Activated gamma-delta T cell treated with Interleukin-2 at 50 U/mL for 16 hours (primary cell): ENCODE results near the gene PDCD1.
"Not testable (repeated sequence)": the region's sequence is repeated elsewhere in the genome, so short reads cannot be mapped to it uniquely, and the experiment has no call there.

Source experiments
- DNase-seq: peaks from one replicate; pipeline ENCODE4 v3.0.0-alpha.2; 2020

PDCD1 gene

DNA sequence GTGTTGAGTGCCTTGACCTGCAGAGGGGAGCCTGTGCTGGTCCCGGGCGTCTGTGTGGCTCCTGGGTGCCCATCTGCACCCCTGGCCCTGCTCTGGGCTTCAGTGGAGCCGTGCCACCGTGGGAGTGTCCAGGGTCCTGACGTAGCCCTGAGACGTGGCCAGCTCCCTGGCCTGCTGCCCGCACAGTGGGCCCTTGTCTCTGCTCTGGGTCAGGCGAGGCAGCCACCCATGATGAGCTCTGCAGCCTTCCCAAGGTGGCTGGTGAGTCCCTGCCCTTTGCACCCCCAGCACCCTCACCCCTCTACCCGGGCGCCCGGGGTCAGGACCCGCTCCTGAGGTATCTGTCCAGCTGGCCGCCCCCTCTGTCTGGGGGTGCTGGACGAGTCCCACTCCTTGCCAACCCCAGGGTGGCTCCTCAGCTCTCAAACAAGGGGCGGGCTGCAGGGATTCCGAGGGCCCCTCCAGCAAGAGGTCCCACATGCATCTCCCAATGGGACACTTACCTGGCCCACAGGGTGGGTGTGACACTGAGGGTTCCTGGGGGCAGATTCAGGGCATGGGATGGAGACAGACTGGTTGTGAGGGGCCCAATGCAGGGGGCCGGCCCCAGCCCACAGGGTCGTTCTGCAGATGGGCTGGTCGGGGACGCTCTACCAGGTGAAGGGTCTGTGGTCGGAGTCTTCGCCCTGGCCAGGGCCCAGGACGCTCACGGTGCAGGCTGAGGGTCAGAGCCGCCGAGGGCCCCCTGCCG is 47.3 kb downstream of the PDCD1 start:
- DNase-seq = no peak

DNA sequence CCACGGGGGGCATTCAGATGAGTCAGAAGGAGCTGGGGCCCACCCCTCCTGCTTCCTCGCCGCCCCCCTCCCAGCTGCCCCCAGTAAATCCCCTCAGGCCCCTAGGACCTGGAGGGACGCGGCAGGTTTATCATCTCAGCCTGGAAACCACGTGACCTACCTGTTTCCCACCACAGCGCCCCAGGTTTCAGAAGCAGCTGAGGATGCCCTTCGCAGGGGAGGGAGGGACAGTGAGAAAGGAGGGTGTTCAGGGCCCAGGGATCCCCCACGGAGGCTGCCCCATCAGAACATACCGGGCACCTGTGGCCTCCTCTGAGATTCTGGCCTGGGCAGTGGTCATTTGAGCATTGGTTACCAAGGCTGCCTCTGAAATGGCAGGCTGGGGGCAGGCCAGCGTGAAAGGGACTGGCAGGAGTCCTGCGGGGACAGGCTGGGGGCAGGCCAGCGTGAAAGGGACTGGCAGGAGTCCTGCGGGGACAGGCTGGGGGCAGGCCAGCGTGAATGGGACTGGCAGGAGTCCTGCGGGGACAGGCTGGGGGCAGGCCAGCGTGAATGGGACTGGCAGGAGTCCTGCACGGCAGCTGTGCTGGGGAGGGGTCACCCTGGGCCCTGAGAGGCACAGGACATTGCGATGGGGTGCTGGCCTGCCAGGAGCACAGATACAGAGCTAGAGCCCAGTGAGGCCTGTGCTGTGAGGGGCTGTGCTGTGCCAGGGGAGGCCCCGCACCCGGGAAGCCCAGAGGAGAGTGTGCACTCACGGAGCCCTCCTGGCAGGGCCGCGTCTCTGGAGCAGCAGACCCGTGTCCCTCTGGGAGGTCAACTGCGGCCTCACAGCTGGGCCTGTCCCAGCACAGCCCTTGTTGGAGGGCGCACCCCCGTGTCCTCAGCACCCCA is 48.1 kb downstream of the PDCD1 start:
- DNase-seq = no peak

DNA sequence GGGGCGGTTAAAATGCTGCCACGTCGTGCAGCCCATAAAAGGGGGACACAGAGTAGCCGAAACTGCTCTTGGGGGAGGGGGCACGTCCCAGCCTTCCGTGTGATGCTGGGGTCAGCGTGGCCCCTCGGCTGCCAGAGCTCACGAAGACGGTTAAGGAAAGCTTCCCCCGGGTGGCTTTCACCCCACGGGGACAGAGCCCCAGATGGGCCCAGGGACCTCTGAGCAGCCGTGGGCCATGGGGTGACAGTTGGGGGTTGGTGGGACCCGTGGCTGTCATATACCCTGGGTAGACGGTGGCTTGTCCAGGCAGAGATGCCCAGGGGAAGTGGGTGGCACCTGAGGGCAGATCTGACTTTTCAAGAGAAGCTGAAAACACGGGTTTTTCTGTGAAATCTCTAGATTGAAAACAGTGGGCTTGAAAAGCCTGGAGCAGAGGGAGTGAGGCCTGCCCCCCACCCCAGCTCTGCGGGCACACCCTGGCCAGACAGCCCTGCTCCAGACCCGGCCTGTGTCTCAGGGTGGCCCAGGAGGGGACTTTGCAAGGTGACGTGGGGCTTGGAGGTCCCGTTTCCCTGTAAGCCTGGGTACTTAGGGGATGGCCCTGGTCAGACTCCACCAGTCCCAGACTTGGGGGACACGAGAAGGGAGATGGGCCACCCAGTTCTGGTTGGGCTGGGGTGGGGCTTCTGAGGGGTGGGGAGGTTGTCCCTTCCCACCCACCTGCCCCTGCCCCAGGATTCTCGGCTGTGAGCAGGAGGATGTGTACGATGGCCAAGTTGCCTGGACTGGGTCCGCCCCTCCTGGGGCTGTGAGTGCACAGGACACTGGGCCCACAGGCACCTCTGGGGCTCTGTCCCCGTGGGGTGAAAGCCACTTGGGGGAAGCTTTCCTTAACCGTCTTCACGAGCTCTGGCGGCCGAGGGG is 49.0 kb downstream of the PDCD1 start:
- no peak for DNase-seq

DNA sequence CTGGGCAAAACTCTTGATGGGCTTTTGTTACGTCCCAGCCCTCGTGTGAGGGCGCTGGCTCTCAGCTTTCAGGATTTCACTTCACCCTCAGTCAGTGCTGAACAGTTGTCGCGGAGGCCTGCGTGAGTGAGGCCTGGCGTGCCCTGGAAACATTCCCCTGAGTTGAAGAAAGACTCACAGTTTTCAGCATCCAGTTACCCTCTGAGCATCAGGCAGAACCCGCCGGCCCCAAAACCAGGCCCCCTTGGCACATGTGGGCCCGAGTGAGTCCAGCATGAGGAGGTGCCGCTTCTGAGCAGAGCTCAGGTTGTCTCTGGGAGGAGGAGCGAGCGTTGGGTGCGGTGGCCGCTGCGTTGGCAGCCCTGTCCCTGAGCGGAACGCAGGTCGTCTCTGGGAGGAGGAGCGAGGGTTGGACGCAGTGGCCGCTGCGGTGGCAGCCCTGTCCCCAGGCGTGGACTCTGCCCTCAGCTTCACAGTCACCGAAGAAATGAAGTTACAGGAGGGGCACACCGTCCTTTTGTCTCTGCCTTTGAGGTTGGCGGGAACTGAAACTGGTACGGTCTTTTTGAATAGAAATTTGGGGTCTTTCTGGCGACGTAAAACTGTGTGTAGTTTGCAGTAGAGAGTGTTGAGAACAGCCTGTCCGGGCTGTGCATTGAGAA is 49.8 kb downstream of the PDCD1 start, which contains the start of gene NEU4:
Gene NEU4 (plus strand): TSS at position 473 of the 662 bp plus-strand sequence. CDS start 5,292 bp downstream, outside the sequence.
- no peak for DNase-seq

DNA sequence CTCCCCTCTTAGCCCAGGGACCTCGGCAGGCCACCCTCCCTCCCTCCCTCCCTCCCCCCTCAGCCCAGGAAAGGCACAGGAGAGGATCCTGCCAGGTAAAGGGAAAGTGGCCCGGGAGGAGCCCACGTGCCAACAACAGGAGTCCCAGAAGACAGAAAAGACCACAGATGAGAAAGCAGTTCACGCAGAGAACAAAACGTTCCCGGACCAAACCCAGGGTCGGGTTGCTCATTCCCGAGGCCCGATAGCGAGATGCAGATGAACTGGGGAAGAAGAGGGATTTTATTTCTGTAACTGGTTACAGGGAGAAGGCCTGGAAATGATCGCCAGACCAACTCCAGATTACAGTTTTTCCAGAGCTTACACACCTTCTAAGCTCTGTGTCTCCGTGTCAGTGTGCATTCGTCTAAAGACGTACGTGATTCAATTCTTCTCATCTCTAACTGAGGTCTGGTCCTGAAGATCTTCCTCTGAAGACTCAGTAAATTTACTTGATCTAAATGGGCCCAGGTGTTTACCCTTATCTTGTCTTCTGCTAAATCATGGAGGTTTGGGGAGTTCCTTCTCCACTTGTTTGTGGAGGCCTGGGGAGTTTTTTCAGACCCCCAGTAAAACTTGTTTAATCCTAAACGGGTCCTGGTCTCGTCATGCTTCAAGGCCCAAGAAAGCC is 50.5 kb downstream of the PDCD1 start:
- no peak for DNase-seq

DNA sequence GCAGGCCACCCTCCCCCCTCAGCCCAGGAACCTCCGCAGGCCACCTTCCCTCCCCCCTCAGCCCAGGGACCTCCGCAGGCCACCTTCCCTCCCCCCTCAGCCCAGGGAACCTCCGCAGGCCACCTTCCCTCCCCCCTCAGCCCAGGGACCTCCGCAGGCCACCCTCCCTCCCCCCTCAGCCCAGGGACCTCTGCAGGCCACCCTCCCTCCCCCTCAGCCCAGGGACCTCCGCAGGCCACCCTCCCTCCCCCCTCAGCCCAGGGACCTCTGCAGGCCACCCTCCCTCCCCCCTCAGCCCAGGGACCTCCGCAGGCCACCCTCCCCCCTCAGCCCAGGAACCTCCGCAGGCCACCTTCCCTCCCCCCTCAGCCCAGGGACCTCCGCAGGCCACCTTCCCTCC is 52.5 kb downstream of the PDCD1 start:
- DNase-seq = not testable (repeated sequence)

DNA sequence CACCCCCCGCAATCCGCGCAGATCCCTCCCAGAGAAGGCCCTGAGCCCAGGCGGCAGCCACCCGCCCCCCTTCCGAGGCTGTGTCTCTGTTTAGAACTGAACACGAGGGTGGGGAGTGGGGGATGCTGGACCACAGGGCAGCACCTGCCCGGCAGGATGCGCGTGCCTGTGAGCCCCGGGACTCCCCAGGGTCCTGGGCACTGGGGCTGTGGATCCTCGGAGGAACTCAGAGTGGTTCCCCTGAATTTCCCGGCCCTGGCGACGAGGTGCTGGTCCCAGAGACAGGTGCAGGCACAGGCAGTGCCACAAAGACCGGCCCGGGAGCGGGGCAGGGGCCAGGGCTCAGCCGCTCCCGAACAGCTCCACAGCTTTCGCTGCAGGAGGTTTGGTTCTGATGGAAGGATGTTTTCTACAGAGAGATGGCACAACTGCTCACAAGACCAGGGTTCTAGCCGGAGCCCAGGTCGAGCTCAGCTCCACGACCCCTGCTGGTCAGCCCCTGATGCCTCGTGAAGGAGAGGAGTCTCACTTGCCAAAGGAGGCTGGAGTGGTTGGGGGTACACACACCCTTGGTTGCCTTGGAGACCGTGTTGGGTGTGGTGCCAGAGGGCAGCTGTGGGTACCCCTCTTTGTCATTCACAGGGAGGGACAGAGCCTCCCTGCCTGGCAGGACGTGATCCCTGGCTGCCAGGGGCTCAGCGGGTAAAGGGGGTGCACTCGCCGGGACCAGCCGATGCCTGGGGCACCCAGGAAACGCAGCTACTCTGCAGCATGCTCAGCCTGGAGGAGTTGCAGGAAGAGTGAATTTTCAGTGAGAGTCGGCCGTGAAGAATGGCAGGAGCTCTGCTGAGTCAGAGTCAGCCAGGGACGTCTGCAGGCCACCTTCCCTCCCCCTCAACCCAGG is 54.1 kb downstream of the PDCD1 start:
- DNase-seq = no peak

DNA sequence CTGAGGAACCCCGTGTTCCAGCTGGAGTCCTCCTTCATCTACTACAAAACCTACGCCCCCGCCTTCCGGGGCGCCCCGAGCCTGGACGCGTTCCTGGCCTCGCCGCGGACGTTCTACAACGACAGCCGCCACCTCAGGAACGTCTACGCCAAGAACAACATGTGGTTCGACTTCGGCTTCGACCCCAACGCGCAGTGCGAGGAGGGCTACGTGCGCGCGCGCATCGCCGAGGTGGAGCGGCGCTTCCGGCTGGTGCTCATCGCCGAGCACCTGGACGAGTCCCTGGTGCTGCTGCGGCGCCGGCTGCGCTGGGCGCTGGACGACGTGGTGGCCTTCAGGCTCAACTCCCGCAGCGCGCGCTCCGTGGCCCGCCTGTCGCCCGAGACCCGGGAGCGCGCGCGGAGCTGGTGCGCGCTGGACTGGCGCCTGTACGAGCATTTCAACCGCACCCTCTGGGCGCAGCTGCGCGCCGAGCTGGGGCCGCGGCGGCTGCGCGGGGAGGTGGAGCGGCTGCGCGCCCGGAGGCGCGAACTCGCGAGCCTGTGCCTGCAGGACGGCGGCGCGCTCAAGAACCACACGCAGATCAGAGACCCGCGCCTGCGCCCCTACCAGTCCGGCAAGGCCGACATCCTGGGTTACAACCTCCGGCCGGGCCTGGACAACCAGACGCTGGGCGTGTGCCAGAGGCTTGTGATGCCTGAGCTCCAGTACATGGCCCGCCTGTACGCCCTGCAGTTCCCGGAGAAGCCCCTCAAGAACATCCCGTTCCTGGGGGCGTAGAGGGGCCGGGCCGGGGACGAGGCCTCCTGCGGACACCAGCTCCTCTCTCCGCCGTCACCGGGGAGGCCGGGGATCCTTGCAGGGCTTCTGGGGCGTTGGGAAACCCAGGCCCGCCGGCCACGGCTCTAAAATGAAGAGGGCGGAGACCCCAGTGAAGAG is 55.0 kb downstream of the PDCD1 start:
- peak; percentile 38 for DNase-seq

DNA sequence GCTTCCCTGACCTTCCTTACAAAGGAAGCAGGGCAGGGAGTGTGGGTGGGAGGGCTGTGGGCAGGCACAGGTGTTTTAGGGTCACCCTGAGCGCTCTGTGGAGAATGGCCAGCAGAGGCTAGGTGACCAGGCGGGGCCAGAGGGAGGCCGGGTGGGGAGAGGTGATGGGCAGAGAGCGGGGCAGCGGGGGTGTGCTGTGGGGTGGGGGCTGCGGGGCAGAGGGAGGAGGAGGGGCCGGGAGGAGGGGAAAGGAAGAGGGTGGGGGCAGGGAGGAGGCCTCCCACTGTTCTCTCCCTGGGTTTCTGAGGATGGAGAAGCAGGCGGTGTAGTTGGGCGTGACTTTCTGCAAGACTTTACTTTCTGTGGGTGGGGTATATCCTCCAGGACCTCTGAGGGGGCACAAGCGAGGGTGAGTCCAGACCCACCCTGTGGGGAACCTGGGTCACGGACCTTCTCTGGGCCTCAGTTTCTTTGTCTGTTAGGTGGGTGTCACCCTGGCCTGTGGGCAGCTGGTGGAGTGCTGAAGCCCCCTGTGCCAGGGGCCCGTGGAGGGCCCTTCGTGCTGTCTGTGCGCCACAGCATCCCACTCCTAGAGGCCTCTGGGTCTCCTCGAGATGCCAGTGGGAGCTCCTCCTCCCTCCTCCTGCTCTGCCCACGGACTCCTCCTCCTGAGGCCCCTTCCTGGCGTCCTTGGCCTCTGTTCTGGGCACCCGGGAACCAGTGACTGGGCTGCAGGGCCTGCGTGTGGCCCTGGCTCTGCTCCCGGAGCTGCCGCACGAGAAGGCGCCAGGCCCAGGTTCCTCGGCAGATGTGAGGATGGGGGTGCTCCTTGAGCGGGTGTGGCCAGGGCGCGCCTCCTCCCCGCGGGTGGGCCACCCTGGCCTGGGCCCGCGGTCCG is 56.0 kb downstream of the PDCD1 start:
- DNase-seq = no peak

DNA sequence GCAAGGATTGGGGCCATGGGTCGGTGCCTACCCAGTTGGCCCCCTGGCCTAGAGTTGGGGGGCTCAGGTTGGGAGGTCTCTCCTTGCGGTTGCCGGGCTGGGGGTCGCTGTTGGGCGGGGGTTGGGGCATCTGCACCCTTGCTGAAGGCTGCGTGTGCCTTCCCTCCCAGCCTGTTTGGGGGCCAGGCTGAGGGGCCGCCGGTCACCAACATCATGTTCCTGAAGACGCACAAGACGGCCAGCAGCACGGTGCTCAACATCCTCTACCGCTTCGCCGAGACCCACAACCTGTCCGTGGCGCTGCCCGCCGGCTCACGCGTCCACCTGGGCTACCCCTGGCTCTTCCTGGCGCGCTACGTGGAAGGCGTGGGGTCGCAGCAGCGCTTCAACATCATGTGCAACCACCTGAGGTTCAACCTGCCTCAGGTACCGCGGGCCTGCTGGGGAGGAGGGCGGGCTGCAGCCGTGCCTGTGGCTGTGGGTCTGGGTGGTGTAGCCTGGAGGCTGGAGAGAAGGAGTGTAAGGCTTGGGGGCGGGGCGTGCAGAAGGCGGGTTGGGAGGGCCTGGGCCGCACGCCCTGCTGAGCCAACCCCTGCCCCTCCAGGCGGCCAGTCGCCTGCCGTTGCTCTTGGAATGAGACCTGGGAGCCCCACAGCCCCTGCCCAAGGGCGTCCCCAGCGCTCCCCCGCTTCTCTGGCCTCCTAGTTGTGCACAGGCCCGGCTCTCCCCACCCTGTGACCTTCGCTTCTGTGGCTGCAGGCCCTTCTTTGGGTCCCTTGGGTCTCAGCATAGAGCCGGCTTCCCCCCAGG is 56.9 kb downstream of the PDCD1 start:
- peak; percentile 3 for DNase-seq

DNA sequence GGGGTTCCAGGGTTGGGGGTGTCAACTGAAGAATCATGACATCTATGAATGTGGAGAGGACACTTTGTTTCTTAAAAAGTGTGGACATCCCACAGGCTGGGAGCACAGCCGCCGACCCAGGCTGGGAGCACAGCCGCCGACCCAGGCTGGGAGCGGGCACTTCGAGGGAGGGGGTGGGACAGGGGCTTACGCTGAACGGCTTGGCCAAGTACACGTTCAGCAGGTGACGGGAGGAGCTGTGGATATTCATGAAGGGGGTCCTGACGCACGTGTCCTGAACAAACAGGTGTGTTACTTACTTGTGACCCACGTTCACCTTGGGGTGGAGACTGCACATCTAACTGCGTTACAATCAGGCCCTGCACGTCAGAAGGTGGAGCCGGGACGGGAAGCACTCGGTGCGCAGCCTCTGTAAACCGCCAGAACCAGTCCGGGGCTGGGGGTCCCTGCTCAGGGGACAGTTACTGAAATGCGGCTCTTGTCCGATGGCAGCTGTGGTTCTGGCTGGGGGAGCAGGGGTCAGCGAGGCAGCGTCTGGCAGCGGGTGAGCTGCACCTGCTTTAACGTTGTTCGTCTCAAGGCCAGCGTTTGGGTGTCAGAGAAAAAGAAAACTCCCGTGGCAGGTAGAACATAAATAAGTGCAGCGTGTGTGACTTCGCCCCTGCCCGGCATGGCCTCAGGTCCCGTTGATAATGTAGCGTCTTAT is 58.3 kb downstream of the PDCD1 start:
- not testable (repeated sequence) for DNase-seq
